HG02588 (cell line): ENCODE measurements around the gene PHYHD1.

ENCODE experiments used
- ATAC-seq: cut with Tn5 transposase; IDR thresholded peaks from one replicate; pipeline ENCODE4 v1.9.1; 2021; ENCODE audit warnings: mild to moderate bottlenecking, moderate library complexity; ENCODE audit not compliant: unreplicated experiment

The PHYHD1 gene

DNA sequence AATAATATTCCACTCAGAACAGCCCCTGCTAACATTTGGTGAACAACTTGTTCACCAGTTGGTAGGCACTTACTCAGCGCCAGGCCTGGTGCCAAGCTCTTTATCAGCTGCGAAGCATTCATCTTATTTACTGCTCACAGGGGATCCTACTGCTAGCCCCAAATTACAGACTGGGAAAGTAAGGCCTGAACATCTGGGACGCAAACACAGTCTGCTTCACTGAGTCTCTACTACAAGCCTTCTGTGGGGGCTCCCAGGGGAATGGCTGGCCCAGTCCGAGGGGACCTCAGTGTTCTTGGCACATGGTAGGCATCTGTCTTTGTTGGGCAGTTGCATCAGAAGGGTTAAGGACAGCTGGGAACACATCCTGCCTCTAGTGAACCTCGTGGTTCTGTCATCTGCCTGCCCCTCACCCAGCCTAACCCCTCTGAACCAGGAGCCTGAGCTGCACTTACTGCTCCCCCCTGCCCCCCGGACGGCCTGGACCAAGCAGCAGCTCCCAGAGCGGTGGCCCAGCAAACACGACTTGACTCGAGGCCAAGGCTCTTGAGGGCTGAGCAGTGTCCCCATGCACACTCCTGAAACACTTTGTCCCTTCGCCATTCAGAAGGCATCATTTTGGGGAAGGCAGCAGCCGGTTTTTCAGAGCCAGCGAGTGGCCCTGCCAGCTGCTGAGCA, at the start of gene PHYHD1:
Gene PHYHD1, plus strand, starts transcription at position 602 of the 678 bp plus-strand sequence. CDS start 1,342 bp downstream, outside the sequence.
- ATAC-seq: no peak

DNA sequence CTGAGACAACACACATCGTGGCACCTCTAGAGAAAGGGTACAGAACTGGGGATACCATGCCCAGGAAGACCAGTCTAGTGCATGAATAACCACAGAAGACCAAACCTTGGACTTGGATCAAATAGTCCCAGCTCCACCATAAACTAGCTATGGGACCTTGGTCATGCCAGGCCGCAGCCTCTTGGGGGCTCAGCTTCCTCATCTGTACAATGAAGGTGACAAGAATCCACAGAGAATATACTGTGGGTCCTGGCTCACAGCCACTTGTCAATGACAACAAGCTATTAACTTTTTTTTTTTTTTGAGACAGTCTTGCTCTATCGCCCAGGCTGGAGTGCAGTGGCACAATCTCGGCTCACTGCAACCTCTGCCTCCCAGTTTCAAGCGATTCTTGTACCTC, 42.9 kb upstream of the PHYHD1 start:
- no peak for ATAC-seq

DNA sequence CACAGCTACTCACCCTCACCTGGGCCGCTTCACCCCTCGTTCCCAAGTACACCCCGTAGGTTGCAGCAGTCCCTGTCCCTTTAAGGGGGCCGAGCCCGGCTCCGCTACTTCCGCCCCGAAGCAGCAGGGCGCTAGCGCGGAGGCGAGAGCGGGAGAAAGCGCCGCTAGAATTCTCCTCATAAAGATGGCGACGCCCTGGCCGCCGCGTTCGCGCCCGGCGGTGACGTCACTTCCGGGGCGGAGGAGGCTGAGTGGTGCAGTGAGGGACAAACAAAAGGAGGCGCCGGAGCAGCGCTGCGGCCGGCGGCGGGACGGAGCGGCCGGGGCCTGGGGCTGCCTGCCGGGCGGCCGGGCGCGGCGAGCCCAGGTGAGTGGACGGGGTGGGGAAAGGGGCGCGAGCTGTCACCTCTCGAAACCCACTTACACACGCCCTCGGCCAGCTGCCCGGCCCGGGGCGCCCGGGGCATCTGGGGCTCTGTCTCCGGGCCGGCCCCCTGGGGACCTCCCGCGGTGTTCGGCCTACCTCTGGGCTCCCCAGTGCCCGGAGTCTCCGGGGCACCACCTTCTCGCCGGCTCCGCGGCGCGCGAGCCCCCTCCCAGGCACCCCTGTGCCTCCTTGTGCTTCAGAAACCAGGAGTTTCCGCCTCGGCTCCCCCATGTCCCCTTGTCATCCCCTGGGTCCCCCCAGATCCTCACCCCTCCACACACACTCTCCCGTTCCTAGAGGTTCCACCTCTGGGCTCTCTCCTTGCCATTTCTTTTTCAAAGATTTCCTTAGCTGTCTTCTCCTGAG, 38.7 kb upstream of the PHYHD1 start, which contains the start of the genes KYAT1 and LRRC8A:
Gene KYAT1, minus strand, starts transcription at position 67 of the 793 bp plus-strand sequence. CDS start 36,545 bp downstream, outside the sequence.
Gene LRRC8A, plus strand, starts transcription at position 250 of the 793 bp plus-strand sequence. CDS start 25,032 bp downstream, outside the sequence.
- ATAC-seq: peak; percentile 85

DNA sequence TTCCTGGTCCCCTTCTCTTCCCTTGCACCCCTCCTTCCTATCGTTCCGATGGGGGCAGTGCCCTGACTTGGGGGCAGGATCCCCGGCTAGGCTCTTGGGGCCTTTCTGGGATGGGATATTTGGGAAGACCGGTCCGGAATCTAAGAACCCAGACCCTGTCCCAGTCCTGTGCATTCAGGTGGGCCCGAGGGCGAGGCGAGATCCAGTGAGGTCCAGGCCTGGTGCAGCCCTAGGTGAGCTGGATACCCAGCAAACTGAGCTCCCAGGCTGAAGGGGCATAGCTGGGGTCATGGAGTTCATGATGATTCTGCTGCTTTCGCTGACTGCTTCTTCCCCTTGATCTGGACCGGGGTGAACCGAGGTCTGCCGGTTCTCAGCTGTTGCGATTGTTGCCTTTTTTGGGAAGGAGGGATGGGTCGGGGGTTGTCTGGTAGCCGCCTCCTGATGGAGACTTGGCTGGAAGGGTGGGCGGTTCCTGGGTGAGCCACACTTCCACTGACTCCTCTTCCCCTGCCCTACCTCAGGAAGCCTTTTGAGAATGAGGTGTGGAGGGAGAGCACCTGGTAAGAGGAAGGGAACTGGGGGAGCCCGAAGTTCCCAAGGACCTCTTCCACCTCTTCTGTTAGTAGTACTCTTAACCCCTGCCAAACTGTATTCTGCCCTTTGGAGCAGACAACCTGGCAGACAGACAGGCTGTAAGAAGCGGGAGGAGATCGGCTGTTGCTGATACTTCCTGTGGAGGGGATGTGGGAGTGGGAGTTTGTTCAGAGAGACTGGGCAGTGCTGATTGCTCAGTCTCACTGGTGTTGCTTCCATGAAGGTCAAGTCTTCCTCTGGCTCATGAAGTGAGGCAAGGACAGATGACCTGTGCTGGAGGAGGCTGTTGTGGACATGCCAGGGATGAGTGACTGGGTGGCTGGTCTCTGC, 37.8 kb upstream of the PHYHD1 start:
- ATAC-seq: no peak

DNA sequence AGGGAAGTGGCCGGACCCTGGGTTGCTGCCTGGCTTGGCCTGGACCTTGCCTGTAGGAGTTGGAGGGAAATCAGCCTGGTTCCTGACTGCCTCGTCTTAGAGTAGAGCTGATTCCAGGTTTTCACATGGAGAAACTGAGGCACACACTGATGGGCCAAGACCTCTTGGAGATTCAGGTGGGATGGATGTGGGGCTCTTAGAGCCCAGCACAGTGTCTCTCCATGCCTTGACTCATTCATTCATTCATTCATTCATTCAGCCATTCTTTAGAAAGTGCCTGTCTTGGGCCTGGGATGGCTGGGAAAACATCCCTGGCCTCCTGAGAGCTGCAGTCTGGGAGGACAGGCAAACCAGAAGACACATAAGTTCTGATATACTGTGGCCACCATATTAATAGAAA, 36.6 kb upstream of the PHYHD1 start:
- ATAC-seq: no peak

DNA sequence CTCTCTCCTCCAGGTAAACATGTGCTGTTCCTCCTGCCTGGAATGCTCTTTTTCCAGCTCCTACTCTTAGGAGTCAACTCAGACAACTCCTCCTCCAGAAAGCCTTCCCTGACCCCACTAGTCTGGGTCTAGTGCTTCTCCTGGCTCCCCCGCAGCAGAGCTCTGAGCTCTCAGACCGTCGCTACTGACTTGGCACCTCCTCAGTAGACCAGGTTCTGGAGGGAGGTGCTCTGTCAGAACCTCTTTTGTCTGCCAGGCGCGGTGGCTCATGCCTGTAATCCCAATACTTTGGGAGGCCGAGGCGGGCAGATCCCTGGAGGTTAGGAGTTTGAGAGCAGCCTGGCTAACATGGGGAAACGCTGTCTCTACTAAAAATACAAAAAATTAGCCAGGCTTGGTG, 35.4 kb upstream of the PHYHD1 start:
- ATAC-seq: no peak

DNA sequence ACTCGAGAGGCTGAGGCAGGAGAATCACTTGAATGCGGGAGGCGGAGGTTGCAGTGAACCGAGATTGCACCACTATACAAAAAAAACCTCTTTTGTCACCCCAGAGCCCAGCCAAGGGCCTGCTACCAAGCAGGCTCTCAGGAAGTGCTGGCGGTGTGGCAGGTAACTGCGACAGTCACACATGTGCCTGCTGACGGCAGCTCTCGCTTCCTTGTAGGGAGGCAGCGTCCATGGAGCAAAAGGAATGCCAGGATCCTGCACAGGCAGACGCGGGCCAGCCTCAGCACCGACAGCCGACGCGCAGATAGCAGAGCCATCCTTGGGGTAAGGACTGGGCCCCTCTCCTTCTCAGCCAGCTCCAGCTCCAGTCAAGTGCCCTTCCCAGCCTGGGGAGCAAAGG, 35.0 kb upstream of the PHYHD1 start:
- ATAC-seq: no peak

DNA sequence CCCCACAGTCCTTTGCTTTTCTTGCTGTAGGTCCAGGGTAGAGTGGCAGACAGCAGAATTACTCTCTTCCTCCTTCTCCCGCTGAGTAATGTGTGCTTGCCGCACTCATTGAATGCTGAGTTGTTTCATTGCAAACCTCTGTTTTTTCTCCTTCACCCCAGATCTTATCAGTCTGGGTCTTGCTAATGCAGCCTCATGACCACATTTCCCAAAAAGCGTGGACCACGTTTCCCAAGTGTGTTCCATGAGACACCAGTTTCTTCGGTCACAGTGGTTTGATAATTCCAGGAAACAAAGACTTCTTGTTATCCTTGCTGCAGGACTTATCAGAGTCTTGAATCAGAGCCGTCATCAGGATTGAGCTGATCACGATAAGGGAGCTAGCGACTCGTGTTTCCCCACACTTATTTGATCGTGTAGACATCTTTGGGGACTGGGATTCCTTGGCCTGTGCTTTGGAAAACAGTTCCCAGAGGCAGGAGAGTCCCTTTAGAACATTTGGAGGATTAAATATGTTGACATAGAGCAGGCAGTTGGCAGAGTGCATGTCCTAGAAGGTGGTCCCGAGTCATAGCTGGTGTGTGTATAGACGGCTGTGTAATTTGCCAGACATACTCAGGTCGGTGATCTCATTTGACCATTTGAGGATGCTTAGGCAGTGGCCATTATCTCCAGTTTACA, 34.4 kb upstream of the PHYHD1 start:
- no peak for ATAC-seq

DNA sequence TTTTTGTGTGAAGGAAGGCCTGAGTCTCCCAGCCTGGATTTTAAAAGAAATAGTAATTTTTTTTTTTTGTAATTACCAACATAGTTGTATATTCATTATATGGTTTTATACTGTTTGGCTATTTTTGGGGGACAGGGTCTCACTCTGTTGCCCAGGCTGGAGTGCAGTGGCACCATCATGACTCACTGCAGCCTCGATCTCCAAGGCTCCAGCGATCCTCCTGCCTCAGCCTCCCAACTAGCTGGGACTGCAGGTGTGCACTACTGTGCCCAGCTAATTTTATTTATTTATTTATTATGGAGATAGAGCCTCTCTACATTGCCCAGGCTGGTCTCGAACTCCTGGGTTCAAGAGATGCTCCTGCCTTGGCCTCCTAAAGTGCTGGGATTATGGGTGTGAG, 33.7 kb upstream of the PHYHD1 start:
- ATAC-seq: no peak

DNA sequence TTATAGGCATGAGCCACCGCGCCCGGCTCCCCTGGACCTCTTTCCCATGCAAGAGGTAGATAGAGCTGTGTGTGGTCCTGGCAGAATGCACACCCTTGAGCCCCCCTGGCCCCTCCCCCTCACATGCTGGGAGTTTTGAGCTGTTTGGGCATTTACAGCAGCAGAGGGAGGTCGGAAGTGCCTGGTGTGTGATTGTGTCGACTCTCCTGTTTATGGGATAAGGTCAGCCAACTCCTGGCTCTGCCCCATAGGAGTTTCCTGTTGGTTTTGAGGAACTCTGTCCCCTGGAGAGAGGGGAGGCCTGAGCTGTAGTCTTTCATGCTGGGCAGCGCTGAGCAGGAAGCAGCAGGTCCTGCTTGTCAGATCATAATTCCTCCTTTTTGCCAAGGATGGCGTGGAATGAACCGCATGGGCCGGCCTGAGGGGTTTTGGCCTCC, 32.9 kb upstream of the PHYHD1 start:
- no peak for ATAC-seq

DNA sequence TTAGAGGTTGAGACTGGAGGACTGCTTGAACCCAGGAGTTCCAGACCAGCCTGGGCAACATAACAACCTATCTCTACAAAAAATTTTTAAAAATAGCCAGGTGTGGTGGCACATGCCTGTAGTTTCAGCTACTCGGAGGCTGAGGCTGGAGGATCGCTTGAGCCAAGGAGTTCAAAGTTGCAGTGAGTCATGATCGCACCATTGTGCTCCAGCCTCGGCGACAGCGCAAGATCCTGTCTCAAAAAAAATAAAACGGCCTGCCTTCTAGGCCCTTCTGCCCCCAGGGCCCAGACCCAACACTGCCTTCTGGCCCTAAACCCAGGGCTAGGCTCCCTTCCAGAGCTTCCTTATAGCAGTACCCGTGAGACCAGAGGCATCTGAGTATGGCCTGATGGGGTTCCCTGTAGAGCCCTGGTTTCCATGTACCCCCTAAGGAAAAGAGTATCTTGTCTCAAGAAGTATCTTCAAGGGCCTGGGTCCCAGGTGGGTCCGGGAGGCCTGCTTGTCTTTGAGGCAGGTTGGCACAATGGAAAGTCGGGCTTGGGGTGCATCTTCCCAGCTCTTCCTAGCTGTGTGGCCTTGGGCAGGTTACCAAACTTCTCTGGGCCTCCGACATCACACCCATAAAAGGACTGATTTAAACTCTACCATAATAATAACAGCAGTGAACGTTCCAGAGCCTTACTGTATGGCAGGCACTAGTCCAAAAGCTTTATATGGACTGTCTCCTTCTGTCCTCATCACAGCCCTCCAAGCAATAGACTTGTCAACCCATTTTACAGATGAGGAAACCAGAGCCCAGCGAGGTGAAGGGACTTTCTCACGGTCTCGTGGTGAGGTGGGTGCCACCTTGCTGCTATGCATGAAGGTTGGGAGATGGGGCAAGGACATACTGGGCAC, 29.2 kb upstream of the PHYHD1 start:
- ATAC-seq: no peak

DNA sequence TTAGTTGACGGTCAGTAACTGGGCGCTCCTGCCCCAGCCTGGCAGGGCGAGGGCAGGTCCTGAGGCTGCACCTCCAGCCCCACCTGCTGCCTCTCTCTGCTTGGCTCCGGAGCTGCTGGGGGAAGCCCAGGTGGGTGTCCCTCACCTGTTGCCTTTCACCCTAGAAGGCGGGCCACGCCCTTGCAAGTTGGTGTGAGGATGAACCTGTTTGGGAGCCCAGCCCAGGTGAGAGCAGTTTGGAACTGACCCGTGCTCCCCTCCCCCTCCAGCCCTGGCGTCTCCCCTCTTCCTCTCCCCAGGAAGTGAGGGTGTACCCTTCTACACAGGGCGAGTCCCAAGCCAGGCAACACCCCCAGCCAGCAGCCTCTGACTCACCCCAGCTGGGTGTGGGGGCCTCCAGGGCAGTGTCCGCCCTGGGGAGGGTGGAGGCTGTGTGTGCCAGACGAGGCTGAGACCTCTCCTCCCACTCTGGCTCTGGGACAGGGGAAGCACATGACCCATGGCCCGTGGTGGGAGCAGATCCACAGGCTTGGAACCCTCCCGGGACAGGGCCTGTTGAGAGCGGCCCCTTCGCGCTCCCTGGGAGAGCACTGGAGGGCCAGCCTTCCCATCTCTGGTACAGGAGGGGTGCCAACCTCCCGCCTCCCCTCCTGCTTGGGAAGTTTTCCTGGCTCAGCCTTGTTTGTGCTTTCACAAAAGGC, 28.4 kb upstream of the PHYHD1 start:
- ATAC-seq: no peak

DNA sequence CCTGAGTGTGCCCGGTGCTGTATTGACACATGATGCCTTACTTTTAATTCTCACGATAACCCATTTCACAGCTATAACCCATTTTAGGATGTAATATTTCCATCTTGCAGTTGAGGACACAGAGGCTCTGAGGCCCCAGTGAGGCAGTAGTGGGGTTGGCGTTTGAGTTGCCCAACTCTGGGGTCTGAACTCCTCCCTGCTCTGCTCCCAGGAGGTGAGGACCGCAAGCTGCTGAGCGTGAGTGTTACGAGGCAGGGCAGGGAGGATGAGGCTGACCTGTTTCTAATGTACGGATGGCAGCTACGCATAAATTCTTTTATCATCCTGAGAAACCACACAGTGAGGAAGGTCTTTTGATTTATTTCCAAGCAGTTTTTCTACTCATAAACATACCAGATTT, 27.4 kb upstream of the PHYHD1 start:
- ATAC-seq: no peak

DNA sequence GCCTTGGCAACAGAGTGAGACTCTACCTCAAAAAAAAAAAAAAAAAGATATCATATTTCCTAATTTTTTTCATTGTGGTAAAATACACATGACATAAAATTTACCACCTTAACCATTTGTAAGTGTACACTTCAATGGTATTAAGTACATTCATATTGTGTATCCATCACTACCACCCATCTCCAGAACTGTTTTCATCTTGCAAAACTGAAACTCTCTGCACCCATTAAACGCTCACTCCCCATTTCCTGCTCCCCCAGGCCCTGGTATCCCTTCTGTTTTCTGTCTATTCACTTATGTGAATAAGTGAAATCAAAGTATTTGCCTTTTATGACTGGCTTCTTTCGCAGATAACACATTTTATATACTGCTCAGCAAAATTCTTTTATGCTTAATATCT, 26.0 kb upstream of the PHYHD1 start:
- ATAC-seq: no peak

DNA sequence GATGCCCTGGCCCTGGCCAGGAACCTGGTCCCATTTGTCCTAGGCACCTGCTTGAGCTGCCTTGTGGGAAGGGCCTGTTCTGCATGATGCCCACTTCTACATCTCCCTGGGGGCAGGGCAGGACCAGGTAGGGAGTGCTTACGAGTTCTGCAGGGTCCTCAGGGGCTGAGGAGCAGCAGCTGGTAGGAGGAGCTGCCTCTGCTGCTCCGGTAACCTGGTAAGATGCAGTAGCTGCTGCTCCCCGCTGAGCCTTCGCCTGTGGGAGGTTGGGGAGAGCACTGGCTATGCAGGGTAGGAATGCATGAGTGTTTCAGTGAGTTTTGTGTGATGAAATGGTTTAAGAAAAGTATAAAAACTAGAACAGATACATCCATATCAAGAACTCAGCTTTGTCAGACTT, 25.2 kb upstream of the PHYHD1 start:
- ATAC-seq: no peak

DNA sequence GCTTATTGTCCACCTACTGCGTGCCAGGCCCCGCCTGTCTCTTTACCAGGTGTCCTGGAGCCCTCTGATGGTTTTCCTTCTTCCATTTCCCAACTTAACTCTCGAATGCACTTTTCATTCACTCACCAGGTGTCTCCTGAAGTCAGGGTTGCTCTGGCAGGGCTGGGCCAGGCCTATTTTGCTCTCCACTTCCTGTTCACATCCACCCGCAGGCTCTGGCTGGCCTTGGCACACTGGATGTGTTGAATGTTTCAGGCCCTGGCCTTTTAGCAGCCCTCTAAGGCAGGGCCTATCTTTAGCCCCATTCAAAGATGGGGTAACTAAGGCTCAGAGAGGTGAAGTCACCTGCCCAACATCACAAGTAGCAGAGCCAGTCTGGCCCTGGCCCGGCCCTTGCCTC, 22.4 kb upstream of the PHYHD1 start:
- ATAC-seq: no peak

DNA sequence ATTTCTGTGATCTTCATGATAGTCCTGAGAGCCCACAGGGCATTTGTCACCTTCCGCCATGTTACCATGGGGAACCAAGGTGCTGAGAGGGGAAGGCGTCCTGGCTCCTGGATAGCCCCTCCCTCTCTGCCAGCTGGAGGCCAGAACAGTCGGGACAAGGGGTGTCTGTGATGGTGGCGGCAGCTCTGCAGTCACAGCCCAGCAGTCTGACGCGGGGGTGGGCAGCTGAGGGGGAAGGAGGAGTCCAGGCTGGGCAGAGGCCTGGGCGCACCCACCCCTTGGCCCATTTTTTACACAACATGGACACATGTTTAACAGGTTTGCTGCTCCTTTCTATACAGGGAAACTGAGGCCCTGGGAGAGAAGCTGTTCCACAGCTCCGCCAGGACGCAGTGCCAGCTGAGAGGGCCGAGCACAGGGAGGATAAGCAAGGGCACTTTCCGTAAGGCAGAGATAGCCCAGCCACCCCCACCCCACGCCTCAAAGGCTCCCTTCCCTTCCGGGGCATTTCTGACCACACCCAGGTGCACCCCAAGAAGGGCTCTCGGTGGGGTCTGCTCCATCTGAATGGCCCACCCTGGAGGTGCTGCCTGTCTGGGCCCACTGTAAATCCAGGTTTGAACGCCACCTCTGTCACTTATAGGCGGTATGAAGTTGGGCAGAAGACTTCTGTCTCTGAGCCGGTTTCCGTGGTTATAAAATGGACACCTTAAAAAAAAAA, 21.8 kb upstream of the PHYHD1 start:
- ATAC-seq: no peak
